ENCODE results near the gene TSPAN12. TPM values are rescaled to one million over a fixed set of nuclear protein-coding genes. Genes with fewer than 3 reads are reported as not detected.
A peak's percentile ranks its signal among the peaks of the same experiment; 100 is the strongest.

Gene TSPAN12
- total and polyA plus RNA-seq, 7 donors: 1.5 to 3.8 (median 2.3) TPM

- no peak overlapping the region for H3K27ac ChIP-seq
- H3K9me3 ChIP-seq: no peaks in the 10 kb centered on the region
- TF ChIP-seq CTCF (IDR thresholded peaks at IDR 0.05): no peak
- ATAC-seq (no peak), DNase-seq (no peak)
- WGBS, 3 donors: 95 to 100% (median 98%) methylated on average over 1 of the region's 1 CpG
- intact Hi-C loops (cut with DNase I): no loop called here
- H3K36me3 ChIP-seq (ENCODE audit: insufficient read depth in 1 of 2, low read depth in 1 of 2): peaks cover 0 to 3% of the 10 kb centered on the region in 2 donors
- H3K4me1 ChIP-seq: no peaks in the 10 kb centered on the region
- no peak overlapping the region for H3K4me3 ChIP-seq
- H3K27me3 ChIP-seq (ENCODE audit: insufficient read depth in 3 of 3, low read length in 2 of 3): no peaks in the 10 kb centered on the region
These were observed 58.8 kb downstream of the TSPAN12 start for GRCh38 chr7:120799147-120799546.

GRCh38 chr7:120797026-120797645, 60.8 kb downstream of the TSPAN12 start:
- Histone ChIP-seq H3K4me1 (no peaks in the 10 kb centered on the region), H3K36me3 (ENCODE audit: insufficient read depth in 1 of 2, low read depth in 1 of 2) (peaks cover 0 to 2% of the 10 kb centered on the region in 2 donors), H3K27ac (no peak overlapping the region), H3K9me3 (no peaks in the 10 kb centered on the region), H3K4me3 (no peak overlapping the region), H3K27me3 (ENCODE audit: insufficient read depth in 3 of 3, low read length in 2 of 3) (no peaks in the 10 kb centered on the region)
- WGBS, 3 donors: 96 to 98% (median 97%) methylated on average over 7 of the region's 7 CpGs
- DNase-seq: no peak
- intact Hi-C loops (cut with DNase I): no loop called here
- ATAC-seq: no peak
- no peak for TF ChIP-seq CTCF (IDR thresholded peaks at IDR 0.05)

GRCh38 chr7:120794106-120794729, 63.7 kb downstream of the TSPAN12 start:
- WGBS, 3 donors: 57 to 68% (median 62%) methylated on average over 4 of the region's 4 CpGs
- Histone ChIP-seq H3K27ac (no peak overlapping the region), H3K36me3 (ENCODE audit: insufficient read depth in 1 of 2, low read depth in 1 of 2) (no peaks in the 10 kb centered on the region), H3K9me3 (no peaks in the 10 kb centered on the region), H3K4me3 (no peak overlapping the region), H3K27me3 (ENCODE audit: insufficient read depth in 3 of 3, low read length in 2 of 3) (no peaks in the 10 kb centered on the region), H3K4me1 (no peaks in the 10 kb centered on the region)
- intact Hi-C loops (cut with DNase I): loop anchor here in 1 of 2 donors (5.0 kb wide), 1 partner anchor 153 kb away; no protein-coding TSS in a partner anchor
- ATAC-seq (peak in 1 of 4 donors; percentile 44), DNase-seq (no peak)
- TF ChIP-seq CTCF (IDR thresholded peaks at IDR 0.05): no peak

- intact Hi-C loops (cut with DNase I): loop anchor here in 1 of 2 donors (5.0 kb wide), 1 partner anchor 154 kb away; no protein-coding TSS in a partner anchor
- Histone ChIP-seq H3K36me3 (ENCODE audit: insufficient read depth in 1 of 2, low read depth in 1 of 2) (no peaks in the 10 kb centered on the region), H3K4me1 (no peaks in the 10 kb centered on the region), H3K27ac (no peak overlapping the region), H3K4me3 (no peak overlapping the region), H3K27me3 (ENCODE audit: insufficient read depth in 3 of 3, low read length in 2 of 3) (no peaks in the 10 kb centered on the region), H3K9me3 (no peaks in the 10 kb centered on the region)
- ATAC-seq: no peak
- WGBS, 3 donors: 94 to 98% (median 94%) methylated on average over 3 of the region's 3 CpGs
- no peak for DNase-seq
- no peak for TF ChIP-seq CTCF (IDR thresholded peaks at IDR 0.05)
These were observed 64.6 kb downstream of the TSPAN12 start for GRCh38 chr7:120793213-120793936.
